Measurements from ENCODE around the gene CEP19.

DNA sequence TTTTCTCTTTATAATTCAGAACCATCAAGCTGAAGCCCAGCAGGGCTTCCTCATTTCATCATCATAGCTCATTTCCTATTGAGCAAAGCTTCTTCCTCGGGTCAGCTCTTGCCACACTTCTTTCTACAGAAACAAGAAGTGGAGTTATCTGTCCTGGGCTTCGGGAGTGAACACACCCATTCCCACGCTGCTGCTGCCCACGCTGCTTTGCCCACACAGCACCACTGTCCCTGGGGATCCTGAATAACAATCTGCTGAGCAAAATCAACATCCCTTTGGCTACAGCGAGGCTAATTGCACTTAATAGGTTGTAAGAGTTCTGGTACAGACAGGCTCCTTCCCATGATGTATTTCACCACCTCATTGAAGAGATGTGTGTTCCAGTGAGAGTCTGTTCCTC, 23.7 kb downstream of the CEP19 start:
- TF ChIP-seq, protein P1, sequence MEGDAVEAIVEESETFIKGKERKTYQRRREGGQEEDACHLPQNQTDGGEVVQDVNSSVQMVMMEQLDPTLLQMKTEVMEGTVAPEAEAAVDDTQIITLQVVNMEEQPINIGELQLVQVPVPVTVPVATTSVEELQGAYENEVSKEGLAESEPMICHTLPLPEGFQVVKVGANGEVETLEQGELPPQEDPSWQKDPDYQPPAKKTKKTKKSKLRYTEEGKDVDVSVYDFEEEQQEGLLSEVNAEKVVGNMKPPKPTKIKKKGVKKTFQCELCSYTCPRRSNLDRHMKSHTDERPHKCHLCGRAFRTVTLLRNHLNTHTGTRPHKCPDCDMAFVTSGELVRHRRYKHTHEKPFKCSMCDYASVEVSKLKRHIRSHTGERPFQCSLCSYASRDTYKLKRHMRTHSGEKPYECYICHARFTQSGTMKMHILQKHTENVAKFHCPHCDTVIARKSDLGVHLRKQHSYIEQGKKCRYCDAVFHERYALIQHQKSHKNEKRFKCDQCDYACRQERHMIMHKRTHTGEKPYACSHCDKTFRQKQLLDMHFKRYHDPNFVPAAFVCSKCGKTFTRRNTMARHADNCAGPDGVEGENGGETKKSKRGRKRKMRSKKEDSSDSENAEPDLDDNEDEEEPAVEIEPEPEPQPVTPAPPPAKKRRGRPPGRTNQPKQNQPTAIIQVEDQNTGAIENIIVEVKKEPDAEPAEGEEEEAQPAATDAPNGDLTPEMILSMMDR (IDR thresholded peaks at IDR 0.05): no peak
- TF ChIP-seq POLR2A (IDR thresholded peaks at IDR 0.05) (no peak), POLR2AphosphoS5 (IDR thresholded peaks at IDR 0.05) (no peak)

Measured in transverse colon (tissue), 4 donors.